ENCODE measurements around the gene CEP57.

CEP57 gene

DNA sequence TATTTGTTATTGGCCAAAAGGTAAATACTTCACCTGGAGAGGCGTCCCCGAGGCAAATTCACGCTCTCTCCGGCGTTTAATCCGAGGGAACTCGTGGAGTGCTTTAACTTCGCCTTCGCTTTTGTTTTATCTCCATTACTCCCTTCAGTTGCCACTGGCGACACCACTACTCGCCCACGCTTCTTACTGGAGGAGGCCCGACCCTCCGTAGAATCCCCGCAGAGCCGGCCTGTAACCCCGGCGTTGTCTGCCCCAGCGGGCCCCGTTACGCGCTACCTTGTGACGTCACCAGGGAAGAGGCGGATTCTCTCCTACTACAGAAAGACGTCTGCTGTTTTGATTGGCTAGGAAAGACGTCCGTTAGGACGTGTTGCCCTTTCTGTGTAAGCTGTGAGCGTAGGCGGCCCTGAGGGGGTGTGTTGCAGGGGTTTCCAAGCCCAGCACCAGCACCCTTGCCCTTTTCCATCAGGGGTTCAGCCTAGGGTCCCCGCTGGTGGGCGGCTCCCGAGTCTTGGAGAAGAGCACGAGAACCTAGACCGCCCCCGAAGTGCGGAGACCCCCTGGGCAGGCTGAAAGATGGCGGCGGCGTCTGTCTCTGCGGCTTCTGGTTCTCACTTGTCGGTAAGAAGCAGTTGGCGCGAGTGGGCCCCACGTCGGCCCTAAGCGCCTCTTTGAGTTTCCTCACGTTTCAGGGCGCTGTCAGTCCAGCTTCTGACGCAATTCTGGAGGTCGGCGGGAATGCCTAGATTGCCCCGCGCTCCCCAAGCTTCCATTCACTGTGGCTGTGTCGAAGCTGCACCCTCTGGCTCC lies at the start of gene CEP57:
TSS of gene CEP57 (plus strand) at position 376 of the 810 bp plus-strand sequence. CDS start at position 577, 201 bp downstream.
- DNase-seq, result peak; percentile 56

DNA sequence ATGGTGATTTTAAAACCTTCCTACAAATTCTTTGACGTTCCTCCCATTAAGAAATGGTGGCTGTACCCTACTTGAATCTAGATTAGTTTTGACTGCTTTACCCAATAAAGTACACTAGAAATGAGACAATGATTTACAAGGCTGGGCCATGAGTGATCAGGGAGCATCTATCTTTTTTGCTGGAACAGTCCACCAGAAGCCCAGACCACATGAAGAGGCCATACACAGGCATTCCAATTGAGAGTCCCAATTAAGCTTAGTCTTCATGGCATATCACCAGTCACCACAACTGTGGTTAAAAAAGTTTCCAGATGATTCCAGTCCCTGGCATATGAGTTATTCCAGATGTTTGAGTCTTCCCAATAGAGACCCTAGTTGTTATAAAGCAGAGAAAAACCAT lies 40.2 kb upstream of the CEP57 start:
- DNase-seq, result no peak

DNA sequence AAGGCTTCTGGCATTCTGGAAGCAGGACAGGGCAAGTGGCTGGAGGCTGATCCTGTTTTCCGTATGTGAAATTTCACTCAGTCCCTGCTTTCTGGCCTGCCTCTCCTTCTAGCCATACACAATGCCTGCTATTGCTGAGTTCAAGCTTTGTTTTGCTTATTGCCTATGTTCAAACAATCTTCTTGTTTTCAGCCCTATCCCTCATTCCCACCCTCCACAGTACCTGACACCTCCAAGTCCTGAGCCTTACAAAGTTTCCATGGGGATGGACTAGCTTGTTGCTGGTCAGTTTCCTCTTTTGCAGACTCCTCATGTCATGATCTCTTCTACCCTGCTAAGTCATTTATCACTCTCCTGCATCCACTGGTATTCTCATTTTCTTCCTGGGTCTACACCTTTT lies 38.8 kb upstream of the CEP57 start:
- no peak for DNase-seq

DNA sequence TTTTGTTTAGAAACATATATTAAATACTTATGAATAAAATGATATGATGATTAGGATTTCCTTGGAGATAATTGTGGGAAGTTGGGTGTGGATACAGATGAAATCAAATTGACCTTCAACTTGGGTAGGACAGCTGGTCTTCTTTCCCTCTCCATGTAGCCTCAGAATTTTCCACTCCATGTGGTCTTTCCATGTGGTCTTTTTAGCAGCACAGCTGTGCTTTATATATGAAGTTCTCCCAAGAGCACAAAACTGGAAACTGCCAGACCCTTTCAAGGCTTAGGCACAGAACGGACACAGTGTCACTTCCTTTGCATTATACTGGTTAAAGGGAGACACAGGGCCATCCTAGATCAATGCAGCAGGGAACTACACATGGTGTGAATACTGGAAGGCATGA lies 29.4 kb upstream of the CEP57 start:
- DNase-seq, result no peak

DNA sequence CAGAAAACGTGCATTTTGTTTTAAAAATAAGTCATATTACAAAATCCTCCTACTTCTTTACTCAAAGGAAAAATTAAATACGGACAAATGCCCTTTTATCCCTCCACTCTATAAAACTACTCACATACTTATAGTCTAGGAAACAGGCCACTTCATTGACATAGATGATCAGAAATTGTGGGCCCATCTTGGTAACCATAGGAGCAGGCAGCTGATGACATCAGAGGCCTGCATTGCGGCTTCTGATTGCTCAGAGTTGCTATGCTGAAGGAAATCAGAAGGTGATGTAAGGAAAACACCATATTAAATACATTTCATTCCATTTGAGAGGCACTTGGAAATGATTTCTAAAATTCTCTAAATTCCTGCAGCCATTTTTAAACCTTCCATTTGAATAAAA lies 27.8 kb upstream of the CEP57 start:
- no peak for DNase-seq

DNA sequence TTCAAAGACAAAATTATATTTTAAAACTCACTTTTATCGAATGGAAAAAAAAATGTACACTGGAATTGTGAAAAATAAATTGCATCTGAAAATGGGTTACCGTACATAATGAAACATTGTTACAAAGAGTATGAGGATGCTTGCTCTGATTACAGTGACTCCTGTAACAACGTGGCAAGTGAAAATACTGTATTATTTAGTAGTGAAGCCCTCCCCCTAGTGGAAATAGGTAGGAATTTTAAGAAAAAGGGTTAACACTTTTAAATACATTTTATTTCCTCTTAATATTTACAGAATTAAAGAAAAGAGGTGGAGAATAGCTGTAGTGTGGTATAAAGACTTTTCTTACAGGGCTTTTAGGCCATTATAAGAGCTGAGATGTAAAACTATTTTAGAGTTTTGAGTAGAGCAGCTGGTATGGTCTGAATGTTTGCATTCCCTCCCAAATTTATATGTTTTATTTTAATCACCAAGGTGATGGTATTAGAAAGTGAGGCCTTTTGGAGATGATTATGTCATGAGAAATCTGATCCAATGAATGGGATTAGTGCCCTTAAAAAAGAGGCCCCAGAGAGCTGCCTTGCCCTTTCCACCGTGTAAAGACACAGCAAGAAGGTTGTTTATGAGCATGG lies 25.9 kb upstream of the CEP57 start:
- no peak for DNase-seq

DNA sequence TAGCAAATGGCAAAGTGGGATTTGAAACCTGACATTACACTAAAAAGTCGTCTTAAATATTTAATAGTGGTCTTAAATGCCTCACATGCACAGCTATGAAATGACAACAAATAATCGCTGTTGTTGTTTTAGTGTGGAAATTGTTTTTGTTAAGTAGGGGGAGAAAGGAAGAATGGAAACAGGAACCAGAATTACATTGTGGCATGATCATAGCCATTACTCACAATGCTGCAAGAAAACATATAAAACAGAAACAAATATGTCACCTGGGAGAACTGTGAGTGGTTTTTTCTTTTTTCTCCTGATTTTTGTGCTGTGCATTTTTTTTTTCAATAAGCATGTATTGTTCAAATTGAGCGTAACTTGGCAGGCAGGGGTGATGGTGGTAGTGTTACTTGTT lies 23.6 kb upstream of the CEP57 start:
- DNase-seq, result no peak

DNA sequence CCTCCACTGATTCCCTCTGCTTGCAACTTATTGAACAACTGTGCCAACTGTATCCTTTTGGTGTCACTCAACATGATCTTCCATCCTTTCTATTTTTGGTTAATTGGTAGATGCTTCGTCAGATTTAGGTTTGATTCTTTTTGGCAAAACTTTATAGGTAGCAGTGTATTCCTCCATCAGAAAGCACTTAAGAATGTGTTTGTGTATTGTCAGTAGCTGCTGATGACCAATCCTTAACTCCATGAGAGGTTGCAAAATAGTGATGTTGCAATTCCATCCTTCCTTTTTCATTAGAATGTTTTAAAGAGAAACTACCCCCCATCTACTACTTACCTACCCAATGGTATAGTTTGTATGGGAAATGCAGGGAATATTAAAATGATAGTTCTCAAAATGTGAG lies 22.8 kb upstream of the CEP57 start:
- no peak for DNase-seq

DNA sequence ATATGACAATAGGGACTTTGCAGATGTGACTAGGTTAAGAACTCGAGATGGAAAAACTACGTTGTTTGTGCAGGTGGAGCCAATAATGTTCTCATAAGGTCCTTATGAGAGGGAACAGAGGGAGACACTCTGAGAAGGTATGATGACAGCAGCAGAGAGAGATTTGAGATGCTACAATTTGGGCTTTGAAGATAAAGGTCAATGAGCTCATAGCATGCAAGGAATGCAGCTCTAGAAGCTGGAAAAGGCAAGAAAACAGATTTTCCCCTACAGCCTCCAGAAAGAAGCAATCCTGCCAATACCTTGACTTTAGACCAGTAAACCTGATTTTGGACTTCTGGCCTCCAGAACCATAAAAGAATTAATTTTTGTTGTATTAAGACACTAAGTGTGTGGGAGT lies 21.8 kb upstream of the CEP57 start:
- no peak for DNase-seq

DNA sequence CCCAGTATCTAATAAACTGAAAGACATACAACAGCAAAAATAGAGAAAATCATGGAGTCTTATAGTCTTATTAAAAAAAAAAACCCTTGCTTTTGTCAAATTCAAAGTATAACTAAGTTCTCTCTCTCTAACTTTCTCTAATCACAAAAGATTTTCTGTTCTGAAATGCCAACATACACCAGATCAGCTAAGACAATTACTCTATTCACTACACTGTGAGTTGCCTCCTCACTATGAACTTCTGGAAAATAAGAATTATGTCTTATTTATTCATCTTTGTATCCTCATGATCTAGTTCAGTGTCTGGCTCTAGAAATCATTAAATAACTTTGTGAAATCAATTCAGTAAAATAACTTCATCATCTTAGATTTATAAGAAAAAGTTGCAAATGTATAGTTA lies 13.4 kb upstream of the CEP57 start:
- DNase-seq, result no peak

DNA sequence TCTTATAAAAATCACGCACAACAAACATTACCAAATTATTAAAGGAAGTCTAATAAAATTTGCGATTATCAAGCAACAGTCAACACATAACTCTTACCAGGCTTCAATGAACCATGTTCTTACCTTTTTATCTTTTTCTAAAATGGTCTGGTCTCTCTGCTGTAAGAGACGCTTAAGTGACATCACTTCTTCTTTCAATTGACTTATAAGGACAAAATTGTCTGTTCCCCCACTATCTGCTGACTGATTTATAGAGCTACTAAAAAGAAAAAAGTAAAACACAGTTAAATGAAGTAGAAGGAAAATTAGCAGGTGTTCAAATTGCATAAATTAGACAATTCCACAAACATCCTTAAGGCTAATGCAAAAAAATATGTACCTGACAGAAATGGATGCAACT lies 11.6 kb upstream of the CEP57 start:
- no peak for DNase-seq

DNA sequence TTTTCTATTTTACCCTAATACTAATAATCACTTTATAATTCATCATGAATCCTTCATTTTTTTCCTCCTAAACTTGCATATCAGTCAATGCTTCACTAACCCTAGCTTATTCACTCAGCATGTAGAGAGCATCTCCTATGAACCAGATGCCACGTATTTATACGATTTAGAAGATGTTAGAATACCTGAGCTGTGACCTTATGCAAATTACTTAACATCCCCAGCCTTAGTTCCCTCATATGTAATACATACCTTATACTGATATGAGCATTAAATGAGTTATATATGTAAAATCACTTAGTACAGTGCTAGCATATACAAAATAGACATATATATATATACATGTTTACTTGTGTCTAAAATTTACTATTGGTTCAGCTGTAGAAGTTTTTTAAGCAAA lies 9.8 kb upstream of the CEP57 start:
- no peak for DNase-seq

DNA sequence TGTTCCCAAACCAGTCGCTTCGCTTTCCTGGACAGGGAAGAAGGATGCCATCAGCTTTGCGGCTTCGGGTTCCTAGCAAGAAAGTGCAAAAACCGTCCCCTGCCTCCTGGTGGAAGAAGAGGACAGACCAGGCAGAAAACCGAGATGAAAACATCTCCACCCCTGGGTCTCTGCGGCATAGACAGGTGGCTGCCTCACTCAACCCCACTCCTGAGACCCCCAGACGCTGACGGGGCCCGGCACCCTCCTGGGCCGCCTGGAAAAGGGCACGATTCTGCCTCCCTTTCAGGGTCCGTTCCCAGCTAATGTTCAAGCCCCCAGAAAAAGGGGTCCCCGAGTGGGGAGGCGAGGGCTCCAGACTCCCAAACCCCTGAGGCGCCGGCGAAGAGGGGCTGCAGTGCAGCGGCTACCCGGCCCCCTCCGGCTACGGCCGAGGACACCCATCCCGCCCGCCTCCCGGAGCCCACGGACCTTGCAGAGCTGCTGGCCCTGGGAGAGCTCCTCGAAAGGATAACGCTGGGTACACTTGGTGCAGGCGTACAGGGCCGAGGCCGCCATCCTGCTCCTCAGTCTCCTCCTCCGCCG lies 1.3 kb upstream of the CEP57 start:
- DNase-seq, result no peak

DNA sequence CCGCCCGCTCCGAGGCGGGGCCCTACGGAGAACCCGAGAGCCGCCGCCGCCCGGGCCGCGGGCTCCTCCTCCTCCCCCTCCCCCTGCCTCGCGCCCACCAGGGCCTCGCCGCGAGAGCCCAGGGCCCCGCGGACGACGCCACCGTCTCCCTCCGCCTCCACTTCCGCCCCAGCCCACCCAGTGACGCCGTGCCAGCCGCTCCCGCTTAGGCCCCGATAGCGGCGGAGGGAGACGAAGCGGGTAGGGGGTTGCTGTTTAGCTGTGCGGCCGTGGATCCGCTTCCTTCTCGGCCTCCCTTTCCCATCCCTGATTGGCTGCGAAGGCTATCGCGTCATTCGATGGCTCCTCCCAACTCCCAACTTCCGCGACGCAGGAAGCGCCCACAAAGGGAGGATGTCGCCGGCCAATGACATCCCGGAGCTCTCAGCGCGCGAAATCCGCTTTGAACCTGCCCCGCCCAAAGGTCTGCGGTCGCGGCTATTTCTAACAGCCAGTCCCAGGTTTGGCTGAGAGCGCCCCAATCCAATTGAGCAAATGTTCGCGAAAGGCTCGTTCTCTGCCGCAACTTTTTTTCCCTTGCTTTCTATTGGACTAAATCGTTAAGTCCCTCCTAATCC lies 684 bp upstream of the CEP57 start, which contains the start of gene FAM76B:
TSS of gene FAM76B (minus strand) at position 277 of the 617 bp plus-strand sequence. CDS start 304 bp downstream, outside the sequence.
- peak; percentile 71 for DNase-seq

DNA sequence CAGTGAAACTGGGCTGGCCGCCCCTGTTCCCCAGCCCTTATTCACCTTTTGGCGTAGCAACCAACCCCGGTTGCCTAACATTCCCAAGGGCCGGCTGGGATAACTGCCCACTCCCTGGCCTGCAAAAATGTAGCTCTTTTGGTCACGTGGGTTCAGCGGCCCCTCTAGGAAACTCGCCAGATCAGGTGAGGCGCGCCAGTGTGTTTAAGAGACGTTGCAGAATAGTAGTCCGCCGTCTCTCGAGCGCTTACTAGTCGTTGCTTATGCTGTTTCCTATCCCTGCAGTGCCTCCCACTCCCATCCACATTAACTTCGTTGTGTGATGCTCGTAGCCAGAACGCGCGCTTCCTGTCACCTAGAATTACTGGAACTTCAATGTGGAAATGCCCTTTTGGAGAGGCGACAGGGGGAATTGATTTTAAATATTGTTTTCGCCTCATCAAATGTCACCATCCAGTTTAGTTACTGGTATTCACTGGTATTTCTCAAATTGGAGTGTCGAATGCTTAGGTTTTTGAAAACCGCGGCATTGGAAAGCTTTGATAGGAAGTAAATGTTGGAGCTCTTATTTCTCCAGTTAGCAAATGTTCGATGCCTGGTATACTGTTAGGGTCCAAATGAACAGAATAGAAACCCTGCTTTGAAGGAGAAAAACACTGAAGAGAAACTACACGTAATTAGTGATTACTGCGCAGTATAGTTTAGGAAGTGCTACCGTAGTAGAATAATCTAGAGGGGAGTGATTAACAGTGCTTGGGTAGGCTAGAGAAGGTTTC lies 823 bp downstream of the CEP57 start:
- DNase-seq, result no peak

DNA sequence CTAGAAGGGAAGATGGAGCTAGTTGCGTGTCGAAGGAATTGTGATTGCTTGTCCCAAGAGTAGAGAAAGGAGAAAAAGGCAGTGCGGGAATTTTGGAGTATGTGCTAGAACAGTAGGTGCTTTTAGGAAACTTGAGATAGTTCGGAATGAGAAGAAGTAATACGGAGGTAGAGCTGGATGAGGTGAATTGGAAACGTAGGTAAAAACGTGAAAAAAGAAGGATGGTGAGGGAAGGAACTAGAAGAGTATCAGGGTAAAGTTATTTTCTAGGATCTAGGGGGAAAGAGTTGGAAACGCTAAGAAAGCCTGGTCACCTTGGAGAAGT lies 1.4 kb downstream of the CEP57 start:
- DNase-seq, result no peak

DNA sequence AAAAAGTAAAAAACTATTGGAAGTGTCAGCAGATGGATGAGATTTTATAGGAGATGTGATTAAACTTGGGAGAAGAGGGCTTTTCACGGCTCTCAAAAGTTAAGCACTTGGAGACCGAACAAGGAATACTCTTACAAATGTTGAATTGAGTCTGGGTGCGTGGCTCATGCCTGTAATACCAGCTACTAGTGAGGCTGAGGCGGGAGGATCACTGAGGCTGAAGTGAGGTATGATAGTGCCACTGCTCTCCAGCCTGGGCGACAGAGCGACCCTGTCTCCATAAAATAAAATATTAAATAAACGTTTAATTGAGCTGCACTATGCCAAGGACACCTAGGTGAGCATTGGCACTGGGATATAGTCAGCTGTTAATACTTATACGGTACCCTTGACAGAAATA lies 1.9 kb downstream of the CEP57 start:
- no peak for DNase-seq

DNA sequence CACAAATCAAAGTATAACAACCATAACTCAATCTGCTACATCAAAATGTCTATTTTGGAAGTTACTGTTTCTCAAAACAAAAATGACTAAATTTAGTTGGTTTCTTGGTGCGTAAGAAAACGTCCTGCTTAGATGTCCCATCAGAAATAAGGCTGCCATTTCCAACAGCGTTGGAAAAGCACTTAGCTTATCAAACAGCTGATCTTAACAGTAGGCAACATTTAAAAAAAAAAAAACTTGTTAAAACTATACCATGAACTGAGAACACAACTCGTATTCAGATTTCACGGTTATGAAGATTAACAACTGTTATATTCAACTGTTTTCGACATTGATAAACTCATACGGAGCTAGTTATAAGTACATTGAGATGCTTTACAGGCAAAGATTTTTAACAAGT lies 2.4 kb downstream of the CEP57 start:
- no peak for DNase-seq

DNA sequence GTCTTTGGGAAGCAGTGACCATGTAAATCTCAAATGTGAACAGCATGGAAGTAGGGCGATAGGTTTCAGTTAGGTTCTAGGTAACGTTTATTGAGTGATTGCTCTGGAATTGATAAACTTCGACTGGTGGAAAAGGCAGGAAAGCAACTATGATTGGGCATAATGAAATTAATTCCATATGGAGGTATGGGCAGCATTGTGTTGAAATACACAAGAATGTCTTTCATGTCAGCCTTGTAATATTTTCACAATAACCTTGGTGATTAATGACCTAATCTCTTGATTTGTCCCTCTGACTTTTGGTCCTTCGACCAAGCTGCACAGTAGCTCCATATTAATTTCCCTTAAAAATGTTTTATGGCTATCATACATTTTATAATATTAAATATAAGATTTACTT lies 2.8 kb downstream of the CEP57 start:
- no peak for DNase-seq

DNA sequence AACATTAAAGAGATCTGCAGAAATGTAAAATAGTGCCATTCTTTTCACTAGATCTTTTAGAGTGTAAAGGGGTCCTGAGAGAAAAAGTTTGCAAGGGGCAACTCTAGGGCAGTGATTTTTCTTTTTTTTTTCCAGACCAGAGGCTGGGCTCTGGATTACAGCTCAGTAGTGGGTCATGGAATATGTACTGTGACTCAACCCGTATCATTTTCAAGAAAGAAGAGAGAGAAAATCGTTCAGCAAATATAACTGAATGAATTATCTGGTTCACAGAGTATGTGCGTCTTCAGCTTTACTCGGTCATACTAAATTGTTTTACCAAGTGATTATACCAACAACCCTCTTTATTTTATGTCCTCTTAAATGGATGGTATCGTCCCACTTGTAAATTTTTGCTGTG lies 3.8 kb downstream of the CEP57 start:
- DNase-seq, result no peak

DNA sequence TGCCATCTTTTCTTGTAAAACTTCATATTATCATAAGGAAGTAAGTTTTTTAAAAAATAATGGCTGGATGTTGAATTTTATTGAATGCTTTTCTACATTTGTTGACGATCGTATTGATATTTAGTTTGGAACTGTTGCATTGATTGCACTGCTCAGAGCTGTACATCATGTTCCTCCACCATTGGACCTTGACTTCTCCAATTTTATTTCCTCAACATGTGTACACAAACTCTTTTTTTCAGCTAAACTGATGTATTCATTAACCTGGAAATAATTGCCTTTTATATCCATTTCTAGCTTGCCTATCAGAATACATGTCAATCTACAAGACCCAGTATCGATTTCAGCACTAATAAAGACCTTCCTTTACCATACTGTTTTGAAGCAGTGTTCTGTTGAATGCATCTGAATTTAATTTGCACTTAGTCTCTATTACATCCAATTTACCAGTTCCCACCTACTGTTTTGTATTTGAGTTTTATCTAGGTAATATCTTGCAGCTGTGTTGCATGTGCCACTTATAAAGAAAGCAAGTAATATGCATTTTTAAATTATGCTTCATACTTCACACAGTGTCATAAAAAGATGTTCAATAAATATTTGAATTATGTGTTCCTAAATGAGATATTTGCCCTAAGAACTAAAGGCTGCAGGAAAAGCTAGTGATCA lies 5.5 kb downstream of the CEP57 start:
- no peak for DNase-seq

DNA sequence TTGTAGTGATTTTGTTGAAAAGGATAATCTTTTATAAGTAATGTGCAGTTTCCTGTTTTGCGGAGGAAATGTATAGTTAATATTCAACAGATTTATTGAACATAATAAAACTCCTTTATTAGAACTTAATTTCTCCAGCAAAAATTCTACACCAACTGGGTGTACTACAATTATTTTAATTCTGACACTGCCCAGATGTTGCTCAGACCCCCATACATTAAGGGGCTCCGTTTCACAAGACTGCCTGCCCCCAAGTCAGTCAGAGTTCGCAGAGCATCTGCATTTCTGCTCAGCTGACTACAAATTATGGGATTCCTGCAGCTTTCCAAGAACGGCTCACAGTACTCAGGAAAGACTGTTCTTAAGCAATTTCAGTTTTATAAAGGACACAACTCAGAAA lies 6.2 kb downstream of the CEP57 start:
- no peak for DNase-seq

DNA sequence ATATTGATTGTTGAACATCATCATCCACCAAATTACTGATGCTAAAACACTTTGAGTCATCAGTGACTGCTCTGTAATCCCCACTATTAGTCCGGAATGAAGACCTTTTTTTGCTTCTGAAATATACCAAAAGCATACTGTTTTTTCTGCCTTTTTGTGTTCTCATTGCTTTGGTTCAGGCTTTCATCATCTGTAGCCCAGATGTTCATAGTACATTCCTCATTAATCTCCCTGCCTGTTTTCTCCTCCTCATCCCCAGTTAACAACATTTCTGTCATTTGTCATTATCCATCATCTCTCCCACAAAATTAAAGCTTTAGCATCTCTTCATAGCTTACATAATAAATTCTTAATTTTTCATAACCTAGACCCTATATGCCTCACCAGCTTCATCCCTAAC lies 9.2 kb downstream of the CEP57 start:
- no peak for DNase-seq
